HEK293 (cell line): ENCODE measurements around the gene LRP6.

Experiments
- CTCF ChIA-PET: fragments of 350-600 bp; formaldehyde crosslinking; extraction: SDS; loops from one replicate; lab custom pipeline; 2021; ENCODE audit warnings: antibody characterized with exemption; lab: Yijun Ruan, JAX
- POLR2A ChIA-PET: fragments of 300-600 bp; formaldehyde crosslinking; extraction: SDS; loops from one replicate; lab custom pipeline; 2020; ENCODE audit warnings: antibody characterized with exemption, inconsistent platforms; lab: Yijun Ruan, JAX
- H3K27ac ChIP-seq: fragments of 200-500 bp; sonication (Bioruptor generic); 2 replicates; pipeline ENCODE4 v1.5.1; 2014; ENCODE audit warnings: low read depth, low read length, control low read depth, inconsistent platforms; ENCODE audit errors: extremely low read depth
- H3K36me3 ChIP-seq, 2 experiments: fragments of 200-500 bp in 1 of 2; sonication (Bioruptor generic) in 1 of 2; 1 replicate in 1 of 2; 2 replicates in 1 of 2; pipeline ENCODE4 v1.5.1; 2014 to 2017; ENCODE audit warnings: inconsistent platforms in 2 of 2, low read length in 2 of 2; ENCODE audit not compliant: control insufficient read depth in 2 of 2, insufficient read depth in 1 of 2
- H3K4me1 ChIP-seq: fragments of 200-500 bp; sonication (Bioruptor generic); 2 replicates; pipeline ENCODE4 v1.5.1; 2014; ENCODE audit warnings: mild to moderate bottlenecking, low read length, inconsistent platforms; ENCODE audit not compliant: control insufficient read depth, insufficient read depth
- H3K4me3 ChIP-seq: 2 replicates; pipeline ENCODE4 v1.5.1; 2011; ENCODE audit warnings: low read depth, mild to moderate bottlenecking, control low read depth, low read length, moderate library complexity
- H3K9me3 ChIP-seq: fragments of 200-500 bp; sonication (Bioruptor generic); 2 replicates; pipeline ENCODE4 v1.5.1; 2014; ENCODE audit warnings: low read depth, low read length, inconsistent platforms; ENCODE audit not compliant: control insufficient read depth, insufficient read depth
- HIC1 ChIP-seq: fragments of 450-650 bp; formaldehyde crosslinking; IDR thresholded peaks from 2 replicates; pipeline ENCODE4 v1.5.1; 2016; ENCODE audit warnings: missing biosample characterization, missing genetic modification characterization
- PRDM1 ChIP-seq: fragments of 450-650 bp; formaldehyde crosslinking; IDR thresholded peaks from 2 replicates; pipeline ENCODE4; 2016; ENCODE audit warnings: missing biosample characterization, missing genetic modification characterization
- ZBTB10 ChIP-seq: fragments of 450-650 bp; formaldehyde crosslinking; IDR thresholded peaks from 2 replicates; pipeline ENCODE4 v1.5.1; 2016; ENCODE audit warnings: missing biosample characterization, missing genetic modification characterization
- ZNF121 ChIP-seq: fragments of 450-650 bp; formaldehyde crosslinking; IDR thresholded peaks from 2 replicates; pipeline ENCODE4 v1.5.1; 2016; ENCODE audit warnings: missing biosample characterization, missing genetic modification characterization
- ZNF214 ChIP-seq: fragments of 450-650 bp; formaldehyde crosslinking; IDR thresholded peaks from 2 replicates; pipeline ENCODE4 v1.5.1; 2017; ENCODE audit warnings: missing biosample characterization, mild to moderate bottlenecking, missing genetic modification characterization, borderline replicate concordance
- ZNF302 ChIP-seq: fragments of 450-650 bp; formaldehyde crosslinking; IDR thresholded peaks from 2 replicates; pipeline ENCODE4 v1.5.1; 2016; ENCODE audit warnings: missing biosample characterization, missing genetic modification characterization, low read depth
- ZNF324 ChIP-seq: fragments of 450-650 bp; formaldehyde crosslinking; IDR thresholded peaks from 2 replicates; pipeline ENCODE4 v1.5.1; 2016; ENCODE audit warnings: missing biosample characterization, missing genetic modification characterization
- ZNF426 ChIP-seq: fragments of 450-650 bp; formaldehyde crosslinking; IDR thresholded peaks from 2 replicates; pipeline ENCODE4 v1.5.1; 2017; ENCODE audit warnings: missing biosample characterization, missing genetic modification characterization, mild to moderate bottlenecking, inconsistent platforms, moderate library complexity
- ZNF747 ChIP-seq: fragments of 450-650 bp; formaldehyde crosslinking; IDR thresholded peaks from 2 replicates; pipeline ENCODE4 v1.5.1; 2016; ENCODE audit warnings: missing biosample characterization, missing genetic modification characterization
- ZXDB ChIP-seq: fragments of 450-650 bp; formaldehyde crosslinking; IDR thresholded peaks from 2 replicates; pipeline ENCODE4 v1.5.1; 2016; ENCODE audit warnings: missing biosample characterization, missing genetic modification characterization
- TF ChIP-seq, protein P1 (sequence below): fragments of 450-650 bp; formaldehyde crosslinking; IDR thresholded peaks from 2 replicates; pipeline ENCODE4 v1.5.1; 2016; ENCODE audit warnings: missing biosample characterization, missing genetic modification characterization
- TF ChIP-seq, protein P2 (sequence below): fragments of 450-650 bp; formaldehyde crosslinking; IDR thresholded peaks from 2 replicates; pipeline ENCODE4 v1.5.1; 2017; ENCODE audit warnings: missing biosample characterization, missing genetic modification characterization

Gene LRP6

DNA sequence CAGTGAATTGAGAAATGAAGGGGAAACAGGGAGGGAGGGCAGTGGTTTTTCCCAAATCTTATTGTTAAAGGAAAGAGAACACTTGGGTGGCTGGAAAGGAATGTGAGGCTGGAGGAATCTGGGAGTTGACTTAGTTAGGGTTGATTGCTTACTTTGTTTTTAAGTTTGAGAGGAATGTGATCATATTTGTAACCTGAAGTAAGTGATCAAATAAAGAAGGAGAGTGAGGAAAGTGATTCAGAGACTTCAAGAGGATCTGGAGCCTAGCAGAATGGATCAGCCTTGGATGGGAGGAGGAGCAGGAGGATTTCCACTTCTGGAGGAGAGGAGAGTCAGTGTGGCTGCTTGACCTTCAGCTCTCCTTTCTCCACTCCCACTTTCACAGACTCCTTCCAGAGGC is 6.0 kb upstream of the LRP6 start (continued):
- TF ChIP-seq ZBTB10 (tag by site-specific recombination) (no peak), ZNF302 (tag by site-specific recombination) (no peak), ZNF747 (tag by site-specific recombination) (no peak), ZNF426 (tag by site-specific recombination) (no peak), ZNF324 (tag by site-specific recombination) (no peak), HIC1 (tag by site-specific recombination) (no peak), PRDM1 (peak; percentile 84; the same call in 1 of the 2 replicates), ZXDB (no peak)
- TF ChIP-seq, protein P1, sequence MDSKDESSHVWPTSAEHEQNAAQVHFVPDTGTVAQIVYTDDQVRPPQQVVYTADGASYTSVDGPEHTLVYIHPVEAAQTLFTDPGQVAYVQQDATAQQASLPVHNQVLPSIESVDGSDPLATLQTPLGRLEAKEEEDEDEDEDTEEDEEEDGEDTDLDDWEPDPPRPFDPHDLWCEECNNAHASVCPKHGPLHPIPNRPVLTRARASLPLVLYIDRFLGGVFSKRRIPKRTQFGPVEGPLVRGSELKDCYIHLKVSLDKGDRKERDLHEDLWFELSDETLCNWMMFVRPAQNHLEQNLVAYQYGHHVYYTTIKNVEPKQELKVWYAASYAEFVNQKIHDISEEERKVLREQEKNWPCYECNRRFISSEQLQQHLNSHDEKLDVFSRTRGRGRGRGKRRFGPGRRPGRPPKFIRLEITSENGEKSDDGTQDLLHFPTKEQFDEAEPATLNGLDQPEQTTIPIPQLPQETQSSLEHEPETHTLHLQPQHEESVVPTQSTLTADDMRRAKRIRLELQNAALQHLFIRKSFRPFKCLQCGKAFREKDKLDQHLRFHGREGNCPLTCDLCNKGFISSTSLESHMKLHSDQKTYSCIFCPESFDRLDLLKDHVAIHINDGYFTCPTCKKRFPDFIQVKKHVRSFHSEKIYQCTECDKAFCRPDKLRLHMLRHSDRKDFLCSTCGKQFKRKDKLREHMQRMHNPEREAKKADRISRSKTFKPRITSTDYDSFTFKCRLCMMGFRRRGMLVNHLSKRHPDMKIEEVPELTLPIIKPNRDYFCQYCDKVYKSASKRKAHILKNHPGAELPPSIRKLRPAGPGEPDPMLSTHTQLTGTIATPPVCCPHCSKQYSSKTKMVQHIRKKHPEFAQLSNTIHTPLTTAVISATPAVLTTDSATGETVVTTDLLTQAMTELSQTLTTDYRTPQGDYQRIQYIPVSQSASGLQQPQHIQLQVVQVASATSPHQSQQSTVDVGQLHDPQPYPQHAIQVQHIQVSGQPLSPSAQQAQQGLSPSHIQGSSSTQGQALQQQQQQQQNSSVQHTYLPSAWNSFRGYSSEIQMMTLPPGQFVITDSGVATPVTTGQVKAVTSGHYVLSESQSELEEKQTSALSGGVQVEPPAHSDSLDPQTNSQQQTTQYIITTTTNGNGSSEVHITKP = peak; percentile 24; the same call in 1 of the 2 replicates
- TF ChIP-seq, protein P2, sequence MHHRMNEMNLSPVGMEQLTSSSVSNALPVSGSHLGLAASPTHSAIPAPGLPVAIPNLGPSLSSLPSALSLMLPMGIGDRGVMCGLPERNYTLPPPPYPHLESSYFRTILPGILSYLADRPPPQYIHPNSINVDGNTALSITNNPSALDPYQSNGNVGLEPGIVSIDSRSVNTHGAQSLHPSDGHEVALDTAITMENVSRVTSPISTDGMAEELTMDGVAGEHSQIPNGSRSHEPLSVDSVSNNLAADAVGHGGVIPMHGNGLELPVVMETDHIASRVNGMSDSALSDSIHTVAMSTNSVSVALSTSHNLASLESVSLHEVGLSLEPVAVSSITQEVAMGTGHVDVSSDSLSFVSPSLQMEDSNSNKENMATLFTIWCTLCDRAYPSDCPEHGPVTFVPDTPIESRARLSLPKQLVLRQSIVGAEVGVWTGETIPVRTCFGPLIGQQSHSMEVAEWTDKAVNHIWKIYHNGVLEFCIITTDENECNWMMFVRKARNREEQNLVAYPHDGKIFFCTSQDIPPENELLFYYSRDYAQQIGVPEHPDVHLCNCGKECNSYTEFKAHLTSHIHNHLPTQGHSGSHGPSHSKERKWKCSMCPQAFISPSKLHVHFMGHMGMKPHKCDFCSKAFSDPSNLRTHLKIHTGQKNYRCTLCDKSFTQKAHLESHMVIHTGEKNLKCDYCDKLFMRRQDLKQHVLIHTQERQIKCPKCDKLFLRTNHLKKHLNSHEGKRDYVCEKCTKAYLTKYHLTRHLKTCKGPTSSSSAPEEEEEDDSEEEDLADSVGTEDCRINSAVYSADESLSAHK (tag by site-specific recombination) = no peak

GRCh38 chr12:12270226-12270625 is 3.4 kb upstream of the LRP6 start:
- peak; percentile 62 for TF ChIP-seq ZNF121 (tag by site-specific recombination)
- TF ChIP-seq ZNF214 = no peak
- Histone ChIP-seq H3K36me3 (no peaks in the 10 kb centered on the region), H3K4me1 (no peaks in the 10 kb centered on the region), H3K27ac (no peak overlapping the region), H3K4me3 (no peak overlapping the region), H3K9me3 (no peaks in the 10 kb centered on the region)
- CTCF ChIA-PET = interaction anchor here (1.2 kb wide), 1 partner anchor 57 kb away, joined by 3 read pairs; no protein-coding TSS in a partner anchor
- POLR2A ChIA-PET = interaction anchor here (0.6 kb wide), 1 partner anchor 14 kb away, joined by 7 read pairs; no protein-coding TSS in a partner anchor
